GM19035 (cell line): ENCODE data around the gene GCSAM.
"Not testable (repeated sequence)": the region's sequence is repeated elsewhere in the genome, so short reads cannot be mapped to it uniquely, and the experiment has no call there.

ENCODE experiments used
- ATAC-seq: cut with Tn5 transposase; IDR thresholded peaks from one replicate; pipeline ENCODE4 v1.9.1; 2021; ENCODE audit not compliant: unreplicated experiment

Gene GCSAM

GRCh38 chr3:112074616-112075497 lies 58.2 kb downstream of the GCSAM start:
- peak; percentile 90 for ATAC-seq

GRCh38 chr3:112074006-112074405 lies 59.0 kb downstream of the GCSAM start:
- ATAC-seq = no peak

GRCh38 chr3:112072387-112073060 lies 60.5 kb downstream of the GCSAM start:
- ATAC-seq = not testable (repeated sequence)
